ENCODE results near the gene TINCR. TPM values are rescaled to one million over a fixed set of nuclear protein-coding genes. Genes with fewer than 3 reads are reported as not detected.

The TINCR gene
- total RNA-seq, 2 experiments from 2014 or later, result 0.74 to 1.6 TPM

DNA sequence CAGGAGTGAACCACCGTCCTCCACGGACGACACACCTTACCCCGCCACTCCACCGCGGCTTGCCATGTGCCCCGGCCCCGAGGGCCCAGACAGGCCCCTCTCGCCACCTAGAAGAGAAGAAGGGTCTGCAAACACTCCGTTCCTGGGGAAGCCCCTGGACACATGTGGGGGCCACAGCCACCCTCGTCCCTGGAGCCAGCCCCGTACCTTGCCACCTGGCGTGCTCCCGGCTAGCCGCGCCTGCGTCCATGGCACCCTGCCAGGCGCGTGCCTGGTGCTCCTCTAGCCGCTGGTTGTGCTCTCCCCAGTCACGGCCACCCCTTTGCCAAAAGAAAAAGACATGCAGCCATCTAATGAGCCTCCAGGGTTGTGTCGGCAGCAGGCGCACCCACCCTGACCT lies 19.9 kb upstream of the TINCR start:
- Histone ChIP-seq H3K27me3 (ENCODE audit: control insufficient read depth in 1 of 2, insufficient read depth in 2 of 2, low read length in 2 of 2) (no peaks in the 10 kb centered on the region), H3K4me1 (ENCODE audit: insufficient read depth, low read length) (peaks cover 18% of the 10 kb centered on the region), H3K4me3 (ENCODE audit: low read length) (no peak overlapping the region), H3K36me3 (ENCODE audit: insufficient read depth, low read length) (peaks cover 68% of the 10 kb centered on the region), H3K27ac (ENCODE audit: low read depth in 1 of 2, low read length in 2 of 2) (no peak overlapping the region), H3K9me3 (ENCODE audit: control insufficient read depth in 1 of 2, insufficient read depth in 1 of 2, low read length in 2 of 2) (no peaks in the 10 kb centered on the region)
- ATAC-seq (ENCODE audit: poor library complexity) (no peak), DNase-seq (no peak)
- no peak for TF ChIP-seq CTCF (IDR thresholded peaks at IDR 0.05)
- ChIA-PET CTCF (no interaction called here), POLR2A (no interaction called here)
- Mint-ChIP-seq H3K4me1 (ENCODE audit: low read depth) (peaks cover 14% of the 10 kb centered on the region), H3K27ac (no peak overlapping the region), H3K27me3 (no peaks in the 10 kb centered on the region), H3K36me3 (ENCODE audit: low read depth) (peaks cover 76% of the 10 kb centered on the region), H3K4me3 (no peak overlapping the region), H3K9me3 (no peaks in the 10 kb centered on the region)
- intact Hi-C loops (cut with DNase I, micrococcal nuclease), result no loop called here

DNA sequence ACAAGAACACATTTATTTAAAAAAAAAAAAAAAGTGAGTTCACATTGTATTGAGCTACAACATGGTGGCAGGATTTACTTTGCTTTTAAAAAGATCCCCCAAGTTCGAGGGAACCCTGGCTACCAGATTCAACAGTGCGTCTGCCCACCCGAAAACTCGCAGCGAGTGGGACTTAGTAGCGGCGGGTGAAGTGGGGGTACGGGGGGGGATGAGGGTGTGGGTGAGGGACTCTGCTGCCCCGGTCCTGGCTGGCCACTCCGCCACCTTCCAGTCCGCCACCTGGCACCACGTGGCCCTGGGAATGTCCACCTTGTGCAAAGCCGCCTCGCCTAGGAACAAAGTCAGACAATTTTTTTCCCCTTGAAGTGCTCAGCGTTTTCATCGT lies 19.3 kb upstream of the TINCR start:
- H3K4me3 Mint-ChIP-seq, result no peak overlapping the region
- H3K36me3 ChIP-seq (ENCODE audit: insufficient read depth, low read length), result peaks cover 68% of the 10 kb centered on the region

DNA sequence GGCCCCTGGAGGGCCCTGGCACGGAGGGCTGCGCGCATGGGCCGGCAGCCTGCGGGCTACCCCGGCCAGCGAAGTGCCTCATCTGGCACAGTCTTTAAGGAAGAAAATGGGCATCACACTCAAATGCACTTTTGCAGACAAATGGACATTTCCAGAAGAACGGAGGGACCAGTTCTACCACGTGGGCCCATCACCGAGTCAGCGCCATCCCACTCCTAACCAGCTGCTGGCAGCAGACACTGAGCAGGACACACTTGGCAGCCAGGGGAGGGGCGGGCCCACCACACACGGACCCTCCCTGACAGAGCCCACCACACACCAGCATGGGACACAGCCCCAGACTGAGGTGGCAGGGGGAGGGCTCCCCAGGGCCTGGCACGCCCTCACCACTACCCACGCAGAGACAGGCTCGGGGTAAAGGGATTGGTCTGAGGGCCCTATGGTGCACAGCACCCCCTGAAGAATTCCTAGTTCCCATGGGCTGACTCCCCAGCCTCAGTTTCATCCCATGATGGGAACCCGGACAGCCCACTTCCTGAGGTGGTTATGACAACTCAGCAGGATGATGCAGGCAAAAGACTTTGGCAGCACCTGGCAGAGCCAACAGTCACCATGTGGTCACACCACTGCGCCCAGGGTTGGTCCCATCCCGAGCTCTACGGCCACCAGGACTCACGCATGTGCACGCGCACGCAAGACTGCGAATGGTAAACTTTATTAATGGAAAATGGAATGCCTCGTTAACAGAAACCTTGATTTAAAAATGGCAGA lies 18.7 kb upstream of the TINCR start:
- ATAC-seq (ENCODE audit: poor library complexity), result peak; percentile 34
- no peak overlapping the region for H3K27ac Mint-ChIP-seq

More for the DNA sequence above, 19.3 kb upstream of the TINCR start:
- H3K9me3 Mint-ChIP-seq, result no peaks in the 10 kb centered on the region
- no peak overlapping the region for H3K27ac ChIP-seq (ENCODE audit: low read depth in 1 of 2, low read length in 2 of 2)
- no peaks in the 10 kb centered on the region for H3K27me3 ChIP-seq (ENCODE audit: control insufficient read depth in 1 of 2, insufficient read depth in 2 of 2, low read length in 2 of 2)
- no peak for TF ChIP-seq CTCF (IDR thresholded peaks at IDR 0.05)
- H3K27ac Mint-ChIP-seq, result no peak overlapping the region
- peaks cover 18% of the 10 kb centered on the region for H3K4me1 ChIP-seq (ENCODE audit: insufficient read depth, low read length)
- intact Hi-C loops (cut with DNase I, micrococcal nuclease), result no loop called here
- H3K9me3 ChIP-seq (ENCODE audit: control insufficient read depth in 1 of 2, insufficient read depth in 1 of 2, low read length in 2 of 2), result no peaks in the 10 kb centered on the region
- peaks cover 14% of the 10 kb centered on the region for H3K4me1 Mint-ChIP-seq (ENCODE audit: low read depth)
- H3K4me3 ChIP-seq (ENCODE audit: low read length), result no peak overlapping the region
- POLR2A ChIA-PET, result interaction anchor here (0.6 kb wide), 2 partner anchors 10 to 29 kb away, joined by 3 read pairs; no protein-coding TSS in a partner anchor
- H3K36me3 Mint-ChIP-seq (ENCODE audit: low read depth), result peaks cover 71% of the 10 kb centered on the region
- CTCF ChIA-PET, result no interaction called here
- ATAC-seq (ENCODE audit: poor library complexity) (no peak), DNase-seq (no peak)
- no peaks in the 10 kb centered on the region for H3K27me3 Mint-ChIP-seq

More for the DNA sequence above, 18.7 kb upstream of the TINCR start:
- Histone ChIP-seq H3K36me3 (ENCODE audit: insufficient read depth, low read length) (peaks cover 65% of the 10 kb centered on the region), H3K27me3 (ENCODE audit: control insufficient read depth in 1 of 2, insufficient read depth in 2 of 2, low read length in 2 of 2) (no peaks in the 10 kb centered on the region), H3K4me1 (ENCODE audit: insufficient read depth, low read length) (peaks cover 18% of the 10 kb centered on the region), H3K27ac (ENCODE audit: low read depth in 1 of 2, low read length in 2 of 2) (no peak overlapping the region), H3K9me3 (ENCODE audit: control insufficient read depth in 1 of 2, insufficient read depth in 1 of 2, low read length in 2 of 2) (no peaks in the 10 kb centered on the region), H3K4me3 (ENCODE audit: low read length) (no peak overlapping the region)
- Mint-ChIP-seq H3K27me3 (no peaks in the 10 kb centered on the region), H3K9me3 (no peaks in the 10 kb centered on the region), H3K4me1 (ENCODE audit: low read depth) (peaks cover 14% of the 10 kb centered on the region), H3K4me3 (peak overlapping the region; percentile 11), H3K36me3 (ENCODE audit: low read depth) (peaks cover 65% of the 10 kb centered on the region)
- ChIA-PET CTCF (no interaction called here), POLR2A (interaction anchor here (0.6 kb wide), 2 partner anchors 10 to 29 kb away, joined by 3 read pairs; no protein-coding TSS in a partner anchor)
- TF ChIP-seq CTCF (IDR thresholded peaks at IDR 0.05), result no peak
- intact Hi-C loops (cut with DNase I, micrococcal nuclease), result no loop called here
- no peak for DNase-seq

Measured in CD4-positive, alpha-beta T cell (primary cell).